GM19025 (cell line): ENCODE results near the gene GPX4.
A peak's percentile ranks its signal among the peaks of the same experiment; 100 is the strongest.

Source experiments
- ATAC-seq: cut with Tn5 transposase; IDR thresholded peaks from one replicate; pipeline ENCODE4 v1.9.1; 2021; ENCODE audit warnings: mild to moderate bottlenecking, low read depth, moderate library complexity; ENCODE audit not compliant: unreplicated experiment

Gene GPX4

GRCh38 chr19:1084024-1084868, 19.5 kb upstream of the GPX4 start:
- ATAC-seq: no peak

DNA sequence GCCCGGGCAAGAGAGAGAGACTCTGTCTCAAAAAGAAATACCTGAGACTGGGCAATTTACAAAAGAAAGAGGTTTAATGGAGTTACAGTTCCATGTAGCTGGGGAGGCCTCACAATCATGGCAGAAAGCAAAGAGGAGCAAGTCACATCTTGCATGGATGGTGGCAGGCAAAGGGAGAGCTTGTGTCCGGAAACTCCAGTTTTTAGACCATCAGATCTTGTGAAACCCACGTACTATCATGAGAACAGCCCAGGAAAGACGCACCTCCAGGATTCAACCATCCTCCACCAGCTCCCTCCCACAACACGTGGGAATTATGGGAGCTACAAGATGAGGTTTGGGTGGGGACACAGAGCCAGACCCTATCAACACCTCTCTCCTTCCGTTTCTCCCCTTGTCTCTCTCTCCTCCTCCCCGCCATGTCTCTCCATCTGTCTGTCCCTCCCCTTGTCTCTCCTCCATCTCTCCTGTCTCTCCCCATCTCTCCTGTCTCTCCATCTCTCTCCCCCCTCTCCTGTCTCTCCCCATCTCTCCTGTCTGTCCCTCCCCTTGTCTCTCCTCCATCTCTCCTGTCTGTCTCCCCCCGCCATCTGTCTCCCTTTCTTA, 18.6 kb upstream of the GPX4 start:
- ATAC-seq: no peak

GRCh38 chr19:1085676-1086442, 17.9 kb upstream of the GPX4 start:
- no peak for ATAC-seq

DNA sequence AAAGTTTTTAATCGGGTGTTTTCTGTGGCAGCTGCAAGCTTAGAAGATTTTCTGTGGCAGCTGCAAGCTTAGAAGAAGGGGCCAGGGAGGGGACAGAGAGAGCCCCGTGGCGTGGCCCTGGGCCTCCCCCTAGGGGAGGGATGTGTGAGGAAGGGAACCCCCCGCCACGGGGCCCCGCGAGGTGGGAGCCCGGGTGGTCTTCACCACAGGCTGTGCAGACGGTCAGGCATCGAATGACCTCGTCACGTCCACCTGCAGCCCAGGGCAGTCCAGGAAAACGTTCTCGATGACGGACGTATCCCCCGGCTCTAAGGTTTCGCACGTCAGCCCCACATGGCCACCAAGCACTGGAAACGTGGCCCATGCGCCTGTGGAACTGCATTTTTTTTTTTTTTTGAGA, 17.2 kb upstream of the GPX4 start:
- ATAC-seq: no peak

DNA sequence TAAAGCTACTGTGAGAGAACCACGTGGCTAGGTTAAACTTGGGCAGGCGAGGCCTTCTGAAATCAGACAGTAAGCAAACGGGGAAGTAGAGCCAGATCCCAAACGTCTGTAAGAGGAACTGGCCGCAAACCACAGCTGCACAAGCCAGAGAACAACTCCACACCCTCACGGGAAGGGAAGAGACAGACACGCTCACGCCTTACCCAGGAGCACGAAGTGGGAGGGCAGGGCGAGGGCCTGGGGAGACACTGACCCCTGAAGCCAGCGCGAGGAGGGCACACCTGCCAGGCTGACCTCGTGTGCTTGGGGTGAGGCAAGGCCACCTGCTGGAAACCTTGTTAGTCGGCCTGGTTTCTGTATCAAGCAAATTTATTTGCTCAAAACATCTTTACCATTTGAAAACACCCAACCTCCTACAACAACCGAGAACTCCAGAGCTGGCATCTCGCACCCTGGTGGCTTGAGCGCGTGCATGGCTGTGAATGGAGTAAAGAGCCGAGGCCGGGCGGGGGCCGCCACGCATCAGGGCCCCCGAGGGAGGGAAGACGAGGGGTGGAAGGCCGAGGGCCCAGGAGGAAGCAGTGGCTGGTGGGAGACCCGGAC, 15.9 kb upstream of the GPX4 start:
- no peak for ATAC-seq

- no peak for ATAC-seq
Measured at GRCh38 chr19:1088416-1089010, 15.3 kb upstream of the GPX4 start.

DNA sequence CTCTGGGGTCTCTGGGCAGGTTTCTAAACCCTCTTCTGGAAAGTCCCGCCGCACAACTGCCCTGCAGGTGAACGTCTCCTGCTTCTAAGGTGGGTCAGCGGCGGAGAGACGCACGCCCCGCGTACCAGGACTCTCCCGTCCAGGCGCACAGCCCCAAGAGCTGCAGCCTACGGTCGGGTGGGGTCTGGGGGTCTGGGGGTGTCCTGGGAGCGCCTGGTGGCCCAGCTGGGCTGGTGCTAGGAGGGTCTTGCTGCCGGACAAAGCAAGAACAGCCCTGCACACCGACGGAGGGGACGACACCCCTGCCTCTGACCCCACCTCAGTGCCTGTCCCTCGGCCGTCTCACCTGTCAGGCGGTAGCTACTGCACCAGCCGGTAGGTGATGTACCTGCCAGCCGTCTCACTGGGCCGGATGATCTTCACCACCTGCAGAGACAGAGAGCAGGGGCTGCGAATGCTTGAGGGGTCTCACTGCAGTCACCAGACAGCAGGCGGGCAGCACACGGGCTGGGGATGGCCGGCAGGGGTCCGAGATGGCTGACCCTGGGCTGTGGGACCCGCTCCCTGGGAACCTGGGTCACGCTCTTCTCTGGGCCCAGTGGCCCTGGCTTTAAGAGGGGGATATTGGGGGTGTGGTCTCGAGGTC, 14.5 kb upstream of the GPX4 start:
- ATAC-seq: no peak

DNA sequence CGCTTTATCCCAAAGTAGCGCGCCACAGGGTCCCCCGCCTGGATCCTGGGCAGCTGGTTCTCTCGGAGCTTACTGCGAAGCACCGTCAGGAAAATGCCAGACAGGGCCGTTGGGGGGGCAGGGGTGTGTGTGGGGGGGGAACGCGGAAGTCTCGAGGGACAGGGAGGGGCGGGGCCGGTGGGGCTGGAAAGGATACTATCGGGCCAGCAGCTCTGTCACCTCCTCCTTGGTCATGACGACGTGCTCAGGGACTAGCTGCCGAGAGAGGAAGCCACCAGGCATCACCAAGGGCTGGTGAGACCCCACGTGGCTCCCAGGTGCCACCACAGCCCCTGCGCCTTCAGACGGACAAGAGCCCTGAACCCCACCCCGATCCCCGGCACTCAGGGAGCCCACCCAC, 13.9 kb upstream of the GPX4 start:
- ATAC-seq: no peak

GRCh38 chr19:1090731-1091543, 12.9 kb upstream of the GPX4 start:
- ATAC-seq: no peak

DNA sequence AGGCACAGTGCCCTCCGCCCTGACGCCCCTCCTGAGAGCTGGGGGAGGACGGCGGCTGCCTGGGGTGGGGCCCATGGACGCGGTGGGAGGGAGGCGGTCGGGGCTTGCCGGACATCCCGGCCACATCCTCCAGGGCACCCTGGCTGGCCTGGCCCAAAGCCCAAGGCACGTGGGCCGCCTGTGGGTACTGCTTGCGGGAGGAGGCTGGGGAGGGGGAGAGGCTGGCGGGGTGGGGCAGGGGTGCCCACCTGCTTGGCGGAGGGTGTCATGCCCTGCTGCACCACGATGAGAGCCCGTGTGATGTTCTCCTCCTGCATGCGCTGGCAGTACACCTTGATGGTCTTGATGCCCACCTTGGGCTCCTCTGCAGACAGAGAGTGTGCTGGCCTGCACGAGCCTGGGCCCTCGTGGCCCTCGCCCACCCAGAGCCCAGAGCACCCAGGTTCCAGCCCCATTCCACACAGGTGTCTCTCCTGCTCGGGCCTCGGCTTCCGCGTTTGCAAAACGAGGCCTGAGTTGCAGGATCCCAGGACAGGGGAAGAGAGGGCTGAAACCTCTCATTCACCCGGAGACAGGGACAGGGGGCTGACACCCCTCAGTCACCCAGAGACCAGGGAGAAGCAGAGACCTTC, 12.1 kb upstream of the GPX4 start:
- no peak for ATAC-seq

GRCh38 chr19:1093330-1093729, 10.5 kb upstream of the GPX4 start:
- no peak for ATAC-seq

DNA sequence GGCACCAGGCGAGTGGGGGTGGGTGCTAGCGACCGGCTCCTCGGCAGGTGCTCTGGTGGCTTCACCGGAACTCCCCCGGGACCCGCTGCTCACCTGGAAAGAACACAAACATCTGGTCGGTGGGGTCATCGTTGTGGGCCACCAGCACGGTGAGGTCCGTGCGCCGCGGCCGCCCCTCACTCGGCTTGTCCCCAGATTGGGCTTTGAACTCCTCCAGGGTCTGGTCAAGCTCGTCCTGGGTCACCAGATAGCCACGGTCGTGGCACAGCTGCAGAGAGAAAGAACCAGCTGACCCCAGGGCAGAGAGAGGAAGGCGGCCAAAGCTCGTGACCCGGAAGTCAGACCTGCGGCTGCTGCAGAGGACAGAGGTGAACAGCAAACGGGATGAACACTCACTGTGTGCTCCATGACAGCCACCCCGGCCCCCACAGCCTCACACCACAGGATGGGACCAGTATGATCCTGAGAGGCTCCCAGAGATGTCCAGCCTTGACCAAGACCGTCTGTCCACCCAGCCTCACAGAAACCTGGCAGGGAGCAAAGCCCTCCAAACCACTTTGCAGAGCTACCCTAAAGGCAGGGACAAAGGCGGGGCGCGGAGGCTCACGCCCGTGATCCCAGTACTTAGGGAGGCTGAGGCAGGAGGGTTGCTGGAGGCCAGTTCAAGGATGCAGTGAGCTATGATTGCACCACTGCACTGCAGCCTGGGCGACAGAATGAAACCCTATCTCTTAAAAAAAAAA, 9.8 kb upstream of the GPX4 start:
- ATAC-seq: no peak

DNA sequence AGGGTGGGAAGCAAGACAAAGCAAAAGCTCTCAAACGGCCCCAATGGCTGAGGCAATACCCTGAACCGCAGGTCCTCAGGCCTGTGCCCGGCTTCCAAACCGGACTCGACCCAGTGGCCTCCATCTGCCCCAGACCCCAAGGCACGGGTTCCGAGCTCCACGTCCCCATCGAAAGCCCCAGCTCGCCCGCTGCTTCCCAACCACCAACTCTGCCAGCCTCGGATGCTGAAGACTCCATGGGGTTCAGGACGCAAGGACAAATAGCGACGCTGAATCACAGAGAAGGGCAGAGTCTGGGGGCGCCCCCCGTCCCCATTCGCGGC, 9.2 kb upstream of the GPX4 start:
- ATAC-seq: no peak

GRCh38 chr19:1094978-1095701, 8.7 kb upstream of the GPX4 start, which contains the start of gene POLR2E:
Gene POLR2E (minus strand): TSS chr19:1095375. CDS start chr19:1095315, 60 bp downstream.
- peak; percentile 80 for ATAC-seq

- ATAC-seq: no peak
Measured at GRCh38 chr19:1097810-1098176, 6.0 kb upstream of the GPX4 start.

DNA sequence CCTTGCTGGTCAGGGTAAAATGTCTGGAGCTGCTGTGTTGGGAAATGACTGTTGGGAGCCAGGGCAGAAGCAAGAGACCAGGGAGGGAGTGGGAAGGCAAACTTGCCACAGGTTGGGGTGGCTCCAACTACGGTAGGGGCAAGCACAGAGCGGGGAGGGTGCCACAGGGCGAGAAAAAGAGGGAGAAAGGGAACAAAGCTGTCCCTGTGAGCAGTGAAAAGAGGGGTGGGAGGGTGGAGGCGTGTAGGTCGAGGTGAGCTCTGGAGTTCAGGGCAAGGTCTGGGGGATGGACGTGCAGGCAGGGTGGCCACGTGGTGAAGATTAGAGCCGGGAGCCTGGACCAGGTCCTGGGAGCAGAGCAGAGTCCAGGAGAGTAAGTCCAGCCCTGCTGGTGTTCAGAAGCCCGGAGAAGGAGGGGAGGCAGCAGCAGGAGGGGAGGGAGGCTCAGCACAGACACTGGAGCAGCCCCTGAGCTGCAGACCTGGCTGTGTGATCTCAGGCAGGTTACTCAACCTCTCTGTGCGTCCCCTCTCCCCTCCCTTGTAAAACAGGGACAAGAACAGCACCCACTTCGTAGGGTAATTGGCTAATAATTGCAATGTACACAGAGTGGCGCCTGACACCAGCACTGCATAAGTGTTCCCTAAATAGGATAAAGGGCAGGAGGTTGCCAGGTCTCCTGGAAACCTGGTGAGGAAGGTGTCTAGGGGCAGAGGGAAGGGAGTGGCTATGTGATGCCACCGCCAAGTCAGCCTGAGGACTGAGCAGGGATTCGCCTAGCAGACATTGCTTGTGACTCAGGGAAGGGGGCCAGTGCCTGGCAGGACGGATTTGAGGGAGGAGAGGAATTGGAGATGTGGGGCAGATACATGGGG, 5.4 kb upstream of the GPX4 start:
- no peak for ATAC-seq

- no peak for ATAC-seq
Measured at GRCh38 chr19:1101337-1101698, 2.5 kb upstream of the GPX4 start.
